NCI-H2196 (cell line): Measurements from ENCODE around the gene PSMG4.

Experiments used
- DNase-seq: peaks from one replicate; lab custom pipeline; 2025; ENCODE audit not compliant: unreplicated experiment; lab: John Stamatoyannopoulos, UW

PSMG4 gene

GRCh38 chr6:3250231-3250675 is 8.5 kb upstream of the PSMG4 start:
- no peak for DNase-seq

- peak; percentile 82 for DNase-seq
Observed at GRCh38 chr6:3251462-3252314, 7.1 kb upstream of the PSMG4 start.

DNA sequence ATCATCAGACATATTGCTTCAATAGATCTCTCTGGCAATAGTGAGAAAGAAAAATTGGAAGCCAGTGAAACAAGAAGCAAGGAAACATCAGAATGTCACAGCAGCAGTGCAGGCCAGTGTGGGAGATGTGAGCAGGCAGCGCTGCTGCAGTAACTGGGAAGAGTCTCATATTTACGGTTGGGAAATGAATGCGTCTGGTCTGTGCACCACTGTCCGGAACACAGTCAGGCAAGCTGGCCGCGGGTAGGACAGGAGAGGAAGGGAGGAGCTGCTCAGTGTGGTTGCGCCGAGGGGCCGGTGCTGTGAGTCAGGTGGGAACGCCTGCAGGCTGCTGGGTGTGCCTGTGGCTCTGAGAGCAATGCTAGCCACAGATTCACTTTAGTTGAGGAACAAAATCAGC is 6.4 kb upstream of the PSMG4 start:
- no peak for DNase-seq

- DNase-seq = no peak
Observed at GRCh38 chr6:3252861-3253596, 5.7 kb upstream of the PSMG4 start.

DNA sequence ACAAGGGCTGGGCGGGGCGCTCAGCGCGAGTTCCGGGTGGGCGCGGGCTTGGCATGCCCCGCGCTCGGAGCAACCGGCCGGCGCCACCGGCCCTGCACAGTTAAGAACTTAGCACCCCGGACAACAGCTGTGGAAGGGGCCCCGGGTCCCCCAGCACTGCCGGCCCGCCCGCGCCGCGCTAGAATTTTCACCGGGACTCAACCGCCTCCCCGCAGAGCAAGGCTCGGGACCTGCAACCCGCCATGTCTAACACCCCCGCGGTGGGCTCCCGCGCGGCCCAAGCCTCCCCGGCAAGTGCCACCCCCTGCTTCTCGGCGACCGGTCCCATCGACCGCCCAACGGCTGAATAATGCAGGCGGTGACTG is 5.2 kb upstream of the PSMG4 start:
- DNase-seq = no peak

- DNase-seq = no peak
Observed at GRCh38 chr6:3258201-3258600, 546 bp upstream of the PSMG4 start.

GRCh38 chr6:3259491-3259958 is 778 bp downstream of the PSMG4 start:
- no peak for DNase-seq

DNA sequence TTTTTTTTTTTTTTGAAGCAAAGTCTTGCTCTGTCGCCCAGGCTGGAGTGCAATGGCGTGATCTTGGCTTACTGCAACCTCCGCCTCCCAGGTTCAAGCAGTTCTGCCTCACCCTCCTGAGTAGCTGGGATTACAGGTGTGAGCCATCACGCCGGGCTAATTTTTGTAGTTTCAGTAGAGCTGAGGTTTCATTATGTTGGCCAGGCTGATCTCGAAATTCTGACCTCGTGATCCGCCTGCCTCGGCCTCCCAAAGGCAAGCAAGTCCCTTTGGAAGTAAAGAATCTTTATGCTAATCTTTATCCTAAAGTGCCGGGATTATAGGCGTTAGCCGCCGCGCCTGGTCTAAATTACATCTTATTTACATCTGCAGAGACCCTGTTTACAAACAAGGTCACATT is 1.5 kb downstream of the PSMG4 start:
- no peak for DNase-seq

DNA sequence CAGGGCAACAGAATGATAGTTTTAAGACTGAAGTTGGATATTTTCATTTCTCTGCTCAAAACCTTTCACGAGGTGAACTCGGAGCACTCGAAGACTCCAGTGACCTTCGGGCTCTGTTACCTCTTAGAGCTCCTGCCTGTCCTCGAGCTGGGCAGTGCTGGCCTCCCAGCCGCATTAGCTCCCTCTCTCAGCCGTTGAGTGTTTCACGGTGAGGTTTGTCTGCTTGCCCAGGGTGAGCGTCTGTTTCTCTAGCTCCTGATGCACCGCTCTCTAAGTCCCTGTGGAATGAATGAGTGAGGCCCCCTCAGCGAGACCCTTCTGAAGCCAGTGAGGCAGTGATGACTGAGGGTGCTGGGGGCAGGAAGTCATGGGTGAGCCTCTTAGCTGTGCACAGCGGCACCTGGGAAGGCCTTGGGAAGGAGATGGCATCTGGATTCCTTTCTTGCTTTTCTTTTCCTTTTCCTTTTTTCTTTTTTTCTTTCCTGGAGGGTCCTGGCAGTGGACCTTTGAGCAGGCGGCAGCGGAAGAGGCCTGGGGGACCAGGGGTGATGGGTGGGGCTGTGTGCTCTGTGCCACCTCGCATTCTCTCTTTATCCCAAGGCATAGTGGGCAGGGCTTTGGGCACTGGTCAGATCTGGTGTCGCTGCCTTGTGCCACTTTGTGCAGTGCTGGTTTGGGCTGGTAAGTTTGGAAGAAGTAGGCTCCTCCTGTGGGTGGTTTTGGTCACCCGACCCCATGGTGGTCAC is 2.2 kb downstream of the PSMG4 start:
- no peak for DNase-seq

- no peak for DNase-seq
Observed at GRCh38 chr6:3261518-3261820, 2.7 kb downstream of the PSMG4 start.

DNA sequence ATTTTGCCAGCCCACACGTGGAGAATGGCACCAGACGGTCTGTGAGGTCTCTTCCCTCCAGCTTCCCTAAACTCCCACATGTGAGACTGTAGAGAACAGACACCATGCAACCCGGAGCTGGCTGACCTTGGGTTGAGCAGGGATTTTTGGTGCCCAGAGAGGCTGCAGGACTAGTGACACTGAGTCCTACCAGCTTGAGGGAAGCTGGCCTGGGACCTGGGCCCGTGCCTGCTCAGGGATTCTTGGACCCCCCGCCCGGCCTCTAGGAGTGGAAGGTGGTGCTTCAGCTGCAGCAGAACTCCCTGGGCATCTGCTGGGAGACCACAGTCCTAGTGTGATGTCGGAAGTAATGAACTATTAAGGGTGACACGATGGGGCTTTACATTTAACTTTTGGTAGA is 3.2 kb downstream of the PSMG4 start:
- no peak for DNase-seq

- no peak for DNase-seq
Observed at GRCh38 chr6:3263096-3263495, 4.3 kb downstream of the PSMG4 start.

- no peak for DNase-seq
Observed at GRCh38 chr6:3264356-3264755, 5.6 kb downstream of the PSMG4 start.

GRCh38 chr6:3265671-3266070 is 6.9 kb downstream of the PSMG4 start:
- DNase-seq = no peak

- DNase-seq = no peak
Observed at GRCh38 chr6:3266170-3266569, 7.4 kb downstream of the PSMG4 start.

DNA sequence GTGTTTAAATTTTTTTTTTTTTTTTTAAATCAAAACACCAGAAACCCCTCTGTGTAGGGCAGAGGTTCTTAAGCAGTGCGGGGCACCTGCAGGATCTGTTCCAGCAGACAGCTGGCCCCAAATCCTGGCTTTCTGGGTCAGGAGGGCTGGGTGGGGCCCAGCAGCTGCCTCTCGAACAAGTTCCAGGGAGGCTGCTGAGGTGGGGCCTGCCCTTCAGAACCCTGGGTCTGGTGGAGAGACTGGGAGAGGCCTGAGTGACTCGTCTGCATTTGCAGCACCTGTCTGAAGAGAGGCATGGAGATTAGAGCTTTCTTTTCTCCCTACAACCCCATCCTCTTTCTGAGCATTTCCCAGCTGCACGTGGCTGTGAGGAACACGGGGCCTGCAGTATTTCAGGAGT is 8.4 kb downstream of the PSMG4 start:
- no peak for DNase-seq

- no peak for DNase-seq
Observed at GRCh38 chr6:3268680-3269079, 9.9 kb downstream of the PSMG4 start.

DNA sequence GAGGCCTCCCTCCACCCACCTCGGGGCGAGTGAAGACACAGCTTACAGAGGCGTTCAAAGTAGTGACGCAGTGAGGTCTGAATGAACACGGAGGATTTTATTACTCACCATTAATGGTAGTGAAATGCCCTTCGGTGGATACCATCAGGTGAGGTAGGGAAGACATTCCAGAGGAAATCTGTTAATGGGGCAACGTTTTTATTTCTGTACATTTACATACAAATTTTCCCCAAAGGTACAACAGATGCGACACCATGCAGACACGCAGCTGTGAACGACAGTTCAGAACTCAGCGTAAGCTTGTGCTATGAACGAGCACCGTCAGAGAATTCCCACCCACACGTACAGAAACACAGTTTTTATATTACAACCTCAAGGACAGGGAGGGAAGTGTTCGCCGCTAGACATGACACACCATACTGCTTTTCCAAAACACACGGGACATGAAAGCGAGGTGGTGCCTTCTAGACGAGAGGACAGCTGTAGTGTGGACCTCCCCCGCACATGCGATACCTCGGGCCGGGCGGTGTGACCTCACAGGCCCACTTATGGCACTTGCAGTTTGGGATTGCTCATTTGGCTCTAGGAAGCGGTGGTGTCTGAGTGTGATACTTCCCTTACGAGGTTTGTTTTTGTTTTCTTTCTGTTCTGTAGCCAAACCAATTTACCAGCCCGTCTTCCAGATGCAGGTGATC is 10.7 kb downstream of the PSMG4 start:
- DNase-seq = no peak

DNA sequence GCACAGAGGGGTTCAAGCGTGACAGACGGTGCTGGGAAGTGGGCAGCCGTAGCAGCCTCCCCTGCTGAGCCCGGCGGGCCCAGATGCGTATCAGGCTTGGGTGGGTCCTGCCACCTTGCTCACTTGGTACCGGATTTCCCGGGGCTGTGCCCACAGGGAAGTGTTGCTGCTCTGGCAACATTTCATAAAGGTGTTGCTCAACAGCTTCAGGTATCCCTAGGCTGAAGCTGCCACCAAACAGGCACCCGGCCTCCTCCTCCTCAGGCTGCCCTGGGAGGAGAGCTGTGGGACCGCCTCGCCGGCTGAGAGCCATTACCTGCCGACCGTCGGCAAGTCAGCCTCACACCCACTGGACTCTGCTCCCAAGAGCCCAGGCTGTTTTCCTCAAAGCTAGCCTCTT is 11.5 kb downstream of the PSMG4 start:
- no peak for DNase-seq

GRCh38 chr6:3271756-3272155 is 13.0 kb downstream of the PSMG4 start:
- DNase-seq = no peak

- no peak for DNase-seq
Observed at GRCh38 chr6:3272911-3273547, 14.3 kb downstream of the PSMG4 start.
